H9 (cell line): ENCODE measurements around the gene EIF2B5. TPM values are rescaled to one million over a fixed set of nuclear protein-coding genes. Genes with fewer than 3 reads are reported as not detected.
A peak's percentile ranks its signal among the peaks of the same experiment; 100 is the strongest.

ENCODE experiments used
- DNase-seq: peaks from one replicate; pipeline ENCODE4 v3.0.0-alpha.2; 2017
- H2AFZ ChIP-seq: one replicate; pipeline ENCODE4 v1.6.1; 2013; ENCODE audit warnings: mild to moderate bottlenecking, low read length, control low read depth, moderate library complexity
- H2AK5ac ChIP-seq: 2 replicates; pipeline ENCODE4 v1.6.1; 2013; ENCODE audit warnings: low read length, control low read depth, mixed read lengths; ENCODE audit not compliant: insufficient read length
- H2BK120ac ChIP-seq: one replicate; pipeline ENCODE4 v1.6.1; 2013; ENCODE audit warnings: low read depth, mild to moderate bottlenecking, low read length, control low read depth, inconsistent platforms; ENCODE audit not compliant: poor library complexity, severe bottlenecking
- H2BK12ac ChIP-seq: 2 replicates; pipeline ENCODE4 v1.6.1; 2013; ENCODE audit warnings: low read length, control low read depth, mixed read lengths, low read depth; ENCODE audit not compliant: insufficient read length
- H2BK15ac ChIP-seq: 2 replicates; pipeline ENCODE4 v1.6.1; 2013; ENCODE audit warnings: low read depth, low read length, control low read depth
- H2BK20ac ChIP-seq: one replicate; pipeline ENCODE4 v1.6.1; 2013; ENCODE audit warnings: low read depth, mild to moderate bottlenecking, low read length, control low read depth, inconsistent platforms; ENCODE audit not compliant: poor library complexity, severe bottlenecking
- H2BK5ac ChIP-seq: 2 replicates; pipeline ENCODE4 v1.6.1; 2013; ENCODE audit warnings: low read length, control low read depth, mixed read lengths; ENCODE audit not compliant: insufficient read length
- H3K14ac ChIP-seq: 2 replicates; pipeline ENCODE4 v1.6.1; 2013; ENCODE audit warnings: low read length, control low read depth; ENCODE audit not compliant: insufficient read depth
- H3K18ac ChIP-seq: 2 replicates; pipeline ENCODE4 v1.6.1; 2013; ENCODE audit warnings: low read depth, mild to moderate bottlenecking, mixed read lengths, low read length, control low read depth; ENCODE audit not compliant: insufficient read length
- H3K23ac ChIP-seq: 2 replicates; pipeline ENCODE4 v1.6.1; 2013; ENCODE audit warnings: low read length, control low read depth, mixed read lengths, low read depth; ENCODE audit not compliant: insufficient read length
- H3K23me2 ChIP-seq: 2 replicates; pipeline ENCODE4 v1.6.1; 2013; ENCODE audit warnings: low read depth, mild to moderate bottlenecking, mixed read lengths, low read length, control low read depth; ENCODE audit not compliant: insufficient read length, poor library complexity, severe bottlenecking
- H3K27ac ChIP-seq: 2 replicates; pipeline ENCODE4 v1.5.1; 2013; ENCODE audit warnings: low read length, control low read depth, mixed read lengths, low read depth; ENCODE audit not compliant: insufficient read length
- H3K27me3 ChIP-seq: 2 replicates; pipeline ENCODE4 v1.6.1; 2013; ENCODE audit warnings: low read length, control low read depth, inconsistent platforms; ENCODE audit not compliant: insufficient read depth
- H3K4ac ChIP-seq: 2 replicates; pipeline ENCODE4 v1.6.1; 2013; ENCODE audit warnings: low read depth, mild to moderate bottlenecking, control low read depth, inconsistent platforms, low read length, moderate library complexity
- H3K4me1 ChIP-seq: 2 replicates; pipeline ENCODE4 v1.6.1; 2013; ENCODE audit warnings: low read length, control low read depth, inconsistent platforms; ENCODE audit not compliant: insufficient read depth
- H3K4me2 ChIP-seq: 2 replicates; pipeline ENCODE4 v1.6.1; 2013; ENCODE audit warnings: low read length, control low read depth, mixed read lengths; ENCODE audit not compliant: insufficient read length, insufficient read depth
- H3K56ac ChIP-seq: 2 replicates; pipeline ENCODE4 v1.6.1; 2013; ENCODE audit warnings: low read depth, mild to moderate bottlenecking, mixed read lengths, low read length, control low read depth; ENCODE audit not compliant: insufficient read length
- H3K79me1 ChIP-seq: 2 replicates; pipeline ENCODE4 v1.6.1; 2013; ENCODE audit warnings: low read depth, mild to moderate bottlenecking, moderate library complexity, low read length, control low read depth, inconsistent platforms; ENCODE audit not compliant: insufficient read depth, poor library complexity, severe bottlenecking
- H3K79me2 ChIP-seq: 2 replicates; pipeline ENCODE4 v1.6.1; 2013; ENCODE audit warnings: low read length, control low read depth, inconsistent platforms; ENCODE audit not compliant: insufficient read depth
- H3K9ac ChIP-seq: 2 replicates; pipeline ENCODE4 v1.6.1; 2013; ENCODE audit warnings: low read length, control low read depth, mixed read lengths; ENCODE audit not compliant: insufficient read length; ENCODE audit errors: extremely low read depth
- H3K9me3 ChIP-seq: one replicate; pipeline ENCODE4 v1.6.1; 2013; ENCODE audit warnings: low read depth, low read length, inconsistent platforms; ENCODE audit not compliant: control insufficient read depth
- H3T11ph ChIP-seq: one replicate; pipeline ENCODE4 v1.6.1; 2013; ENCODE audit warnings: mild to moderate bottlenecking, low read length, control low read depth, inconsistent platforms
- H4K20me1 ChIP-seq: one replicate; pipeline ENCODE4 v1.6.1; 2013; ENCODE audit not compliant: control insufficient read depth, insufficient read length, insufficient read depth
- H4K5ac ChIP-seq: 2 replicates; pipeline ENCODE4 v1.6.1; 2013; ENCODE audit warnings: low read depth, mild to moderate bottlenecking, mixed read lengths, low read length, control low read depth; ENCODE audit not compliant: insufficient read length
- H4K8ac ChIP-seq: replicated peaks from 2 replicates; pipeline ENCODE4 v1.6.1; 2013; ENCODE audit warnings: low read length, control low read depth, mixed read lengths, low read depth; ENCODE audit not compliant: insufficient read length
- H4K91ac ChIP-seq: 2 replicates; pipeline ENCODE4 v1.6.1; 2013; ENCODE audit warnings: low read depth, mild to moderate bottlenecking, moderate library complexity, mixed read lengths, low read length, control low read depth; ENCODE audit not compliant: insufficient read length
- H3K27ac Mint-ChIP-seq, 3 experiments: 2 replicates in 2 of 3; 3 replicates in 1 of 3; pipeline ENCODE4 v1.8.0; 2020 to 2021; ENCODE audit warnings: mixed read lengths in 3 of 3, mild to moderate bottlenecking in 1 of 3, moderate library complexity in 1 of 3
- H3K27me3 Mint-ChIP-seq: 2 replicates; pipeline ENCODE4 v1.8.0; 2021; ENCODE audit warnings: low read depth, mild to moderate bottlenecking, moderate library complexity, mixed read lengths
- H3K36me3 Mint-ChIP-seq, 3 experiments: 2 replicates in 2 of 3; 3 replicates in 1 of 3; pipeline ENCODE4 v1.8.0; 2020 to 2021; ENCODE audit warnings: low read depth in 3 of 3, mixed read lengths in 3 of 3; ENCODE audit not compliant: insufficient read depth in 1 of 3
- H3K4me1 Mint-ChIP-seq, 2 experiments: 2 replicates each; pipeline ENCODE4 v1.8.0; 2020; ENCODE audit warnings: mixed read lengths in 2 of 2
- H3K4me3 Mint-ChIP-seq, 2 experiments: 2 replicates in 1 of 2; 3 replicates in 1 of 2; pipeline ENCODE4 v1.8.0; 2020 to 2021; ENCODE audit warnings: mild to moderate bottlenecking in 2 of 2, mixed read lengths in 2 of 2, moderate library complexity in 1 of 2
- H3K9me3 Mint-ChIP-seq, 2 experiments: 2 replicates in 1 of 2; 3 replicates in 1 of 2; pipeline ENCODE4 v1.8.0; 2020; ENCODE audit warnings: mild to moderate bottlenecking in 2 of 2, mixed read lengths in 2 of 2, moderate library complexity in 1 of 2
- WGBS: extraction: QIAGEN DNeasy Blood & Tissue Kit; methylation state at CpG from one replicate; pipeline ENCODE4 v1.1.7; 2013; ENCODE audit warnings: missing lambda C conversion rate, low lambda C conversion rate, mixed read lengths; ENCODE audit not compliant: insufficient read length; ENCODE audit errors: extremely low coverage; 5-methylcytosine and 5-hydroxymethylcytosine counted together
- total RNA-seq: library from RNA; stranded (reverse); gene quantifications from 2 replicates; pipeline ENCODE4 v1.2.1, GENCODE V29; 2021
- TF ChIP-seq, protein P1 (sequence below): fragments of 200-600 bp; sonication (generic); conservative IDR thresholded peaks from 3 replicates; pipeline ENCODE4 v1.8.0; 2021; ENCODE audit warnings: antibody characterized with exemption, mild to moderate bottlenecking

Gene EIF2B5
- total RNA-seq, 1 experiment from 2014 or later: 42.0 TPM

DNA sequence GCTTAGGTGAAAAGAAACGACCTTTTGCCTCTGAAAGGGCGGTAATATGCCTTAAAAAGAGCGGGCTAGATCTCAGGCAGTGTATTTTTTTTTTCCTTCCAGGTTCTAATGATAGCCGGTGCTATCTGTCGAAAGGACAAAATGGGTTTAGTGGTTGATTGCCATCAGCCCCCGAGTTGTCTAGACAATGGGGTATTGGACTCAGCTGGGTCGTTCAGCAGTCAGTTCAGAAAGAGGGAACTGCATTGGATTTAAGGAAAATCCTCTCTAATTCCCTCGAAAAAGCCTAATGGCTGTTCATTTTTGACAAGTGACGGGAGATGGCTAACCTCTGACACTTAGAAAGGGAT lies 728 bp downstream of the EIF2B5 start:
- Histone ChIP-seq H3K9me3 (no peaks in the 10 kb centered on the region), H2BK20ac (no peak overlapping the region), H4K20me1 (no peaks in the 10 kb centered on the region), H2BK12ac (no peak overlapping the region), H3K18ac (no peak overlapping the region), H4K5ac (no peak overlapping the region), H3K14ac (no peak overlapping the region), H3K56ac (no peak overlapping the region), H3K79me1 (no peaks in the 10 kb centered on the region), H3K4me2 (peak overlapping the region; percentile 98), H3K27me3 (no peaks in the 10 kb centered on the region), H2AK5ac (no peak overlapping the region), H4K91ac (no peak overlapping the region), H2AFZ (no peak overlapping the region), H4K8ac (no peak overlapping the region), H3K79me2 (no peaks in the 10 kb centered on the region; the same call in 1 of the 2 replicates), H3K4me1 (no peaks in the 10 kb centered on the region), H3K23ac (no peak overlapping the region), H3K4ac (no peak overlapping the region), H3K27ac (no peak overlapping the region), H2BK15ac (no peak overlapping the region), H2BK120ac (no peak overlapping the region), H3K9ac (peak overlapping the region; percentile 65), H3K23me2 (peaks cover 13% of the 10 kb centered on the region), H3T11ph (no peak overlapping the region), H2BK5ac (no peak overlapping the region)
- no peak for DNase-seq
- no CpG with 5 or more reads among the region's 9 CpGs for WGBS
- Mint-ChIP-seq H3K9me3 (no peaks in the 10 kb centered on the region), H3K27ac (peak overlapping the region in 1 of 3 experiments; percentile 91; a peak in 1 of 7 replicates), H3K4me3 (peak overlapping the region; percentile 92 to 97), H3K36me3 (peaks cover 3 to 23% (median 18%) of the 10 kb centered on the region in 3 experiments; a peak in 6 of 7 replicates), H3K27me3 (no peaks in the 10 kb centered on the region; the same call in 1 of the 2 replicates), H3K4me1 (peaks cover 23 to 25% of the 10 kb centered on the region in 2 experiments)
- TF ChIP-seq, protein P1, sequence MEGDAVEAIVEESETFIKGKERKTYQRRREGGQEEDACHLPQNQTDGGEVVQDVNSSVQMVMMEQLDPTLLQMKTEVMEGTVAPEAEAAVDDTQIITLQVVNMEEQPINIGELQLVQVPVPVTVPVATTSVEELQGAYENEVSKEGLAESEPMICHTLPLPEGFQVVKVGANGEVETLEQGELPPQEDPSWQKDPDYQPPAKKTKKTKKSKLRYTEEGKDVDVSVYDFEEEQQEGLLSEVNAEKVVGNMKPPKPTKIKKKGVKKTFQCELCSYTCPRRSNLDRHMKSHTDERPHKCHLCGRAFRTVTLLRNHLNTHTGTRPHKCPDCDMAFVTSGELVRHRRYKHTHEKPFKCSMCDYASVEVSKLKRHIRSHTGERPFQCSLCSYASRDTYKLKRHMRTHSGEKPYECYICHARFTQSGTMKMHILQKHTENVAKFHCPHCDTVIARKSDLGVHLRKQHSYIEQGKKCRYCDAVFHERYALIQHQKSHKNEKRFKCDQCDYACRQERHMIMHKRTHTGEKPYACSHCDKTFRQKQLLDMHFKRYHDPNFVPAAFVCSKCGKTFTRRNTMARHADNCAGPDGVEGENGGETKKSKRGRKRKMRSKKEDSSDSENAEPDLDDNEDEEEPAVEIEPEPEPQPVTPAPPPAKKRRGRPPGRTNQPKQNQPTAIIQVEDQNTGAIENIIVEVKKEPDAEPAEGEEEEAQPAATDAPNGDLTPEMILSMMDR: no peak
